ENCODE measurements around the gene SPATA31E1.
A peak's percentile ranks its signal among the peaks of the same experiment; 100 is the strongest.

The SPATA31E1 gene

GRCh38 chr9:87853876-87854579 is 28.6 kb upstream of the SPATA31E1 start:
- Histone ChIP-seq H2AK5ac (ENCODE audit: low read depth, low read length) (no peak overlapping the region), H3K18ac (ENCODE audit: low read length) (no peak overlapping the region), H3K27me3 (ENCODE audit: control insufficient read depth in 3 of 3, insufficient read depth in 3 of 3, low read depth in 1 of 3, low read length in 3 of 3) (peaks cover 0 to 4% (median 0%) of the 10 kb centered on the region in 3 experiments), H4K8ac (ENCODE audit: low read depth, low read length) (no peak overlapping the region), H2BK5ac (ENCODE audit: low read length) (no peak overlapping the region), H3K9me3 (replicated peaks in 1 of 2; ENCODE audit: control insufficient read depth in 2 of 2, insufficient read depth in 1 of 2, low read depth in 1 of 2, low read length in 2 of 2) (peaks cover 0 to 5% of the 10 kb centered on the region in 2 donors), H2BK120ac (ENCODE audit: low read depth, low read length) (no peak overlapping the region), H3K79me1 (ENCODE audit: low read depth, low read length) (no peaks in the 10 kb centered on the region), H3K4ac (ENCODE audit: low read length) (no peak overlapping the region), H4K91ac (ENCODE audit: low read depth, low read length, poor library complexity) (no peak overlapping the region), H2BK12ac (ENCODE audit: low read length) (no peak overlapping the region), H3K14ac (ENCODE audit: low read length) (no peak overlapping the region), H2BK15ac (ENCODE audit: low read length) (no peak overlapping the region), H3K23ac (ENCODE audit: low read depth, low read length, poor library complexity) (no peak overlapping the region), H2AFZ (ENCODE audit: low read length) (no peak overlapping the region), H3K4me1 (ENCODE audit: control insufficient read depth in 2 of 2, insufficient read depth in 1 of 2, low read depth in 1 of 2, low read length in 2 of 2) (peaks cover 0 to 2% of the 10 kb centered on the region in 2 donors), H3K36me3 (replicated peaks in 1 of 2; ENCODE audit: control insufficient read depth in 2 of 2, insufficient read depth in 2 of 2, low read length in 2 of 2) (no peaks in the 10 kb centered on the region), H3K4me2 (ENCODE audit: insufficient read depth, low read length, poor library complexity, severe bottlenecking) (no peak overlapping the region), H3K9ac (ENCODE audit: low read depth, low read length, poor library complexity) (no peak overlapping the region), H3K4me3 (ENCODE audit: low read length in 2 of 2) (no peak overlapping the region), H3K27ac (replicated peaks; ENCODE audit: low read length) (no peak overlapping the region)
- WGBS, 2 donors (ENCODE audit: extremely low coverage in 2 of 2, insufficient read length in 2 of 2, insufficient replicate concordance in 1 of 2) = no CpG with 5 or more reads among the region's 3 CpGs
- DNase-seq (ENCODE audit: low spot score) = no peak

GRCh38 chr9:87854580-87854955 is 28.1 kb upstream of the SPATA31E1 start:
- Histone ChIP-seq H3K4ac (ENCODE audit: low read length) (no peak overlapping the region), H2AFZ (ENCODE audit: low read length) (no peak overlapping the region), H3K79me1 (ENCODE audit: low read depth, low read length) (no peaks in the 10 kb centered on the region), H3K9ac (ENCODE audit: low read depth, low read length, poor library complexity) (no peak overlapping the region), H2BK15ac (ENCODE audit: low read length) (no peak overlapping the region), H2AK5ac (ENCODE audit: low read depth, low read length) (no peak overlapping the region), H2BK12ac (ENCODE audit: low read length) (no peak overlapping the region), H3K14ac (ENCODE audit: low read length) (no peak overlapping the region), H3K9me3 (replicated peaks in 1 of 2; ENCODE audit: control insufficient read depth in 2 of 2, insufficient read depth in 1 of 2, low read depth in 1 of 2, low read length in 2 of 2) (peaks cover 0 to 8% of the 10 kb centered on the region in 2 donors), H2BK120ac (ENCODE audit: low read depth, low read length) (no peak overlapping the region), H3K36me3 (replicated peaks in 1 of 2; ENCODE audit: control insufficient read depth in 2 of 2, insufficient read depth in 2 of 2, low read length in 2 of 2) (no peaks in the 10 kb centered on the region), H4K91ac (ENCODE audit: low read depth, low read length, poor library complexity) (no peak overlapping the region), H3K27me3 (ENCODE audit: control insufficient read depth in 3 of 3, insufficient read depth in 3 of 3, low read depth in 1 of 3, low read length in 3 of 3) (peaks cover 0 to 4% (median 0%) of the 10 kb centered on the region in 3 experiments), H3K18ac (ENCODE audit: low read length) (no peak overlapping the region), H3K23ac (ENCODE audit: low read depth, low read length, poor library complexity) (no peak overlapping the region), H3K4me2 (ENCODE audit: insufficient read depth, low read length, poor library complexity, severe bottlenecking) (no peak overlapping the region), H4K8ac (ENCODE audit: low read depth, low read length) (no peak overlapping the region), H3K4me1 (ENCODE audit: control insufficient read depth in 2 of 2, insufficient read depth in 1 of 2, low read depth in 1 of 2, low read length in 2 of 2) (peaks cover 0 to 2% of the 10 kb centered on the region in 2 donors), H2BK5ac (ENCODE audit: low read length) (no peak overlapping the region), H3K27ac (replicated peaks; ENCODE audit: low read length) (no peak overlapping the region), H3K4me3 (ENCODE audit: low read length in 2 of 2) (no peak overlapping the region)
- DNase-seq (ENCODE audit: low spot score) = no peak
- WGBS, 2 donors (ENCODE audit: extremely low coverage in 2 of 2, insufficient read length in 2 of 2, insufficient replicate concordance in 1 of 2) = no CpG with 5 or more reads among the region's 5 CpGs

GRCh38 chr9:87855061-87855460 is 27.6 kb upstream of the SPATA31E1 start:
- Histone ChIP-seq H2AK5ac (ENCODE audit: low read depth, low read length) (peak overlapping the region; percentile 48), H3K4ac (ENCODE audit: low read length) (no peak overlapping the region), H3K79me1 (ENCODE audit: low read depth, low read length) (no peaks in the 10 kb centered on the region), H4K91ac (ENCODE audit: low read depth, low read length, poor library complexity) (no peak overlapping the region), H2BK15ac (ENCODE audit: low read length) (no peak overlapping the region), H3K18ac (ENCODE audit: low read length) (no peak overlapping the region), H3K9ac (ENCODE audit: low read depth, low read length, poor library complexity) (no peak overlapping the region), H4K8ac (ENCODE audit: low read depth, low read length) (no peak overlapping the region), H3K27ac (replicated peaks; ENCODE audit: low read length) (no peak overlapping the region), H3K23ac (ENCODE audit: low read depth, low read length, poor library complexity) (no peak overlapping the region), H3K14ac (ENCODE audit: low read length) (no peak overlapping the region), H3K4me2 (ENCODE audit: insufficient read depth, low read length, poor library complexity, severe bottlenecking) (no peak overlapping the region), H3K27me3 (ENCODE audit: control insufficient read depth in 3 of 3, insufficient read depth in 3 of 3, low read depth in 1 of 3, low read length in 3 of 3) (peaks cover 0 to 4% (median 0%) of the 10 kb centered on the region in 3 experiments), H2AFZ (ENCODE audit: low read length) (no peak overlapping the region), H2BK5ac (ENCODE audit: low read length) (no peak overlapping the region), H3K4me1 (ENCODE audit: control insufficient read depth in 2 of 2, insufficient read depth in 1 of 2, low read depth in 1 of 2, low read length in 2 of 2) (peaks cover 0 to 2% of the 10 kb centered on the region in 2 donors), H2BK12ac (ENCODE audit: low read length) (no peak overlapping the region), H3K4me3 (ENCODE audit: low read length in 2 of 2) (no peak overlapping the region), H2BK120ac (ENCODE audit: low read depth, low read length) (no peak overlapping the region), H3K36me3 (replicated peaks in 1 of 2; ENCODE audit: control insufficient read depth in 2 of 2, insufficient read depth in 2 of 2, low read length in 2 of 2) (no peaks in the 10 kb centered on the region), H3K9me3 (replicated peaks in 1 of 2; ENCODE audit: control insufficient read depth in 2 of 2, insufficient read depth in 1 of 2, low read depth in 1 of 2, low read length in 2 of 2) (peaks cover 0 to 8% of the 10 kb centered on the region in 2 donors)
- no peak for DNase-seq (ENCODE audit: low spot score)
- no CpG with 5 or more reads among the region's 3 CpGs for WGBS, 2 donors (ENCODE audit: extremely low coverage in 2 of 2, insufficient read length in 2 of 2, insufficient replicate concordance in 1 of 2)

- H3K23ac ChIP-seq (ENCODE audit: low read depth, low read length, poor library complexity) = no peak overlapping the region
- no CpG with 5 or more reads among the region's 29 CpGs for WGBS, 2 donors (ENCODE audit: extremely low coverage in 2 of 2, insufficient read length in 2 of 2, insufficient replicate concordance in 1 of 2)
- no peak overlapping the region for H3K9ac ChIP-seq (ENCODE audit: low read depth, low read length, poor library complexity)
- H3K4me1 ChIP-seq (ENCODE audit: control insufficient read depth in 2 of 2, insufficient read depth in 1 of 2, low read depth in 1 of 2, low read length in 2 of 2) = peaks cover 0 to 2% of the 10 kb centered on the region in 2 donors
- no peak overlapping the region for H4K8ac ChIP-seq (ENCODE audit: low read depth, low read length)
- no peak overlapping the region for H2AFZ ChIP-seq (ENCODE audit: low read length)
- no peak overlapping the region for H3K27ac ChIP-seq (replicated peaks; ENCODE audit: low read length)
- no peak overlapping the region for H3K14ac ChIP-seq (ENCODE audit: low read length)
- no peak overlapping the region for H2BK120ac ChIP-seq (ENCODE audit: low read depth, low read length)
- H4K91ac ChIP-seq (ENCODE audit: low read depth, low read length, poor library complexity) = no peak overlapping the region
- H3K9me3 ChIP-seq (replicated peaks in 1 of 2; ENCODE audit: control insufficient read depth in 2 of 2, insufficient read depth in 1 of 2, low read depth in 1 of 2, low read length in 2 of 2) = peaks cover 0 to 8% of the 10 kb centered on the region in 2 donors
- no peak overlapping the region for H2BK15ac ChIP-seq (ENCODE audit: low read length)
- no peak overlapping the region for H2BK12ac ChIP-seq (ENCODE audit: low read length)
- peak overlapping the region; percentile 43 for H2AK5ac ChIP-seq (ENCODE audit: low read depth, low read length)
- no peak overlapping the region for H3K18ac ChIP-seq (ENCODE audit: low read length)
- no peak overlapping the region for H3K4ac ChIP-seq (ENCODE audit: low read length)
- H3K4me2 ChIP-seq (ENCODE audit: insufficient read depth, low read length, poor library complexity, severe bottlenecking) = no peak overlapping the region
- peaks cover 0 to 4% (median 0%) of the 10 kb centered on the region in 3 experiments for H3K27me3 ChIP-seq (ENCODE audit: control insufficient read depth in 3 of 3, insufficient read depth in 3 of 3, low read depth in 1 of 3, low read length in 3 of 3)
- H3K79me1 ChIP-seq (ENCODE audit: low read depth, low read length) = no peaks in the 10 kb centered on the region
- no peak overlapping the region for H2BK5ac ChIP-seq (ENCODE audit: low read length)
- H3K36me3 ChIP-seq (replicated peaks in 1 of 2; ENCODE audit: control insufficient read depth in 2 of 2, insufficient read depth in 2 of 2, low read length in 2 of 2) = no peaks in the 10 kb centered on the region
- no peak overlapping the region for H3K4me3 ChIP-seq (ENCODE audit: low read length in 2 of 2)
- DNase-seq (ENCODE audit: low spot score) = no peak
These were observed 25.3 kb upstream of the SPATA31E1 start for GRCh38 chr9:87857141-87857947.
